Measurements from ENCODE around the gene CASP12. TPM values are rescaled to one million over a fixed set of nuclear protein-coding genes. Genes with fewer than 3 reads are reported as not detected.

CASP12 gene
- total and polyA plus RNA-seq, 2 of the 4 experiments (the other 2 are of a cell fraction), result 0.07 TPM; not detected in 1

GRCh38 chr11:104908186-104908531 lies 9.9 kb upstream of the CASP12 start:
- no peak for TF ChIP-seq BHLHE40 (IDR thresholded peaks at IDR 0.05; ENCODE audit: low read depth, low read length)
- TF ChIP-seq FOS (IDR thresholded peaks at IDR 0.05; ENCODE audit: low read depth, low read length), result no peak
- Histone ChIP-seq H3K79me1 (ENCODE audit: low read depth in 1 of 2, low read length in 2 of 2) (no peaks in the 10 kb centered on the region), H3K18ac (ENCODE audit: low read depth, low read length) (peak overlapping the region; percentile 63; the same call in 1 of the 2 replicates), H3K9ac (ENCODE audit: low read depth, low read length) (no peak overlapping the region), H2BK15ac (ENCODE audit: low read depth, low read length) (peak overlapping the region; percentile 59; the same call in 1 of the 3 replicates), H3K27me3 (ENCODE audit: control insufficient read depth, insufficient read depth, low read length) (no peaks in the 10 kb centered on the region), H2AK9ac (replicated peaks; ENCODE audit: low read depth, low read length, poor library complexity) (no peak overlapping the region), H2BK20ac (ENCODE audit: low read depth, low read length) (peak overlapping the region; percentile 11; the same call in 1 of the 2 replicates), H3K9me1 (ENCODE audit: insufficient read depth, low read length) (peaks cover 2% of the 10 kb centered on the region), H4K20me1 (ENCODE audit: insufficient read depth, low read length) (no peaks in the 10 kb centered on the region), H3K4ac (ENCODE audit: low read depth, low read length) (peak overlapping the region; percentile 5; the same call in 1 of the 2 replicates), H3K14ac (replicated peaks; ENCODE audit: low read depth, low read length) (peak overlapping the region; percentile 18; the same call in 1 of the 2 replicates), H3K4me1 (ENCODE audit: control insufficient read depth, insufficient read depth, low read length) (peaks cover 6% of the 10 kb centered on the region), H2AK5ac (ENCODE audit: low read depth, low read length) (no peak overlapping the region; the same call in 1 of the 2 replicates), H3K36me3 (ENCODE audit: control insufficient read depth, insufficient read depth, low read length) (no peaks in the 10 kb centered on the region), H2BK120ac (ENCODE audit: low read depth, low read length) (peak overlapping the region; percentile 17; the same call in 1 of the 2 replicates), H3K27ac (ENCODE audit: insufficient read depth, low read length) (peak overlapping the region; percentile 75; the same call in 1 of the 2 replicates), H3K56ac (ENCODE audit: extremely low read depth, insufficient read depth, low read length) (no peak overlapping the region), H4K91ac (ENCODE audit: insufficient read depth, low read depth, low read length) (peak overlapping the region; percentile 13; the same call in 1 of the 2 replicates), H3K4me3 (ENCODE audit: insufficient read depth, low read depth, low read length) (no peak overlapping the region), H4K8ac (ENCODE audit: low read depth in 2 of 2, low read length in 2 of 2) (peak overlapping the region in 1 of 2 experiments; percentile 50; a peak in 2 of 4 replicates), H3K4me2 (ENCODE audit: low read depth, low read length) (no peak overlapping the region), H4K5ac (ENCODE audit: low read depth, low read length) (peak overlapping the region; percentile 44; the same call in 1 of the 2 replicates), H3K9me3 (ENCODE audit: control insufficient read depth, insufficient read depth, low read length) (no peaks in the 10 kb centered on the region), H2BK5ac (ENCODE audit: low read depth, low read length, poor library complexity, severe bottlenecking) (peak overlapping the region; percentile 42), H2AFZ (replicated peaks; ENCODE audit: low read length, poor library complexity) (no peak overlapping the region), H3K23ac (ENCODE audit: low read depth, low read length) (peak overlapping the region; percentile 1; the same call in 1 of the 2 replicates)
- no peak for ATAC-seq (ENCODE audit: low read depth)
- WGBS, 2 experiments (ENCODE audit: extremely low coverage in 2 of 2, insufficient read length in 1 of 2), result 100% methylated on average over 1 of the region's 3 CpGs; no CpG with 5 or more reads in 1 of the 2 experiments
- dilution Hi-C loops (cut with HindIII; ENCODE audit: low sequenced_read_pairs, unreplicated experiment), result no loop called here
- DNase-seq, result no peak
- ChIA-PET POLR2A (ENCODE audit: unreplicated experiment) (interaction anchor here (0.9 kb wide), 1 partner anchor 21 kb away, joined by 3 read pairs; no protein-coding TSS in a partner anchor), CTCF (interaction anchor here (0.6 to 0.9 kb wide), 3 partner anchors 11 to 60 kb away, joined by 3 to 4 read pairs (median 4); no protein-coding TSS in a partner anchor)
- intact Hi-C loops (cut with micrococcal nuclease), result no loop called here
- in situ Hi-C loops (cut with MboI; ENCODE audit: low sequenced_read_pairs), result no loop called here
- no TSS peak for BruUV-seq (replicated peaks)
